ENCODE measurements around the gene TRIM41.
A peak's percentile ranks its signal among the peaks of the same experiment; 100 is the strongest.

The TRIM41 gene

GRCh38 chr5:181233088-181233800 lies 10.2 kb downstream of the TRIM41 start:
- DNase-seq (ENCODE audit: low spot score), result no peak

- no peak for DNase-seq (ENCODE audit: low spot score)
Measured at GRCh38 chr5:181233801-181234454, 10.8 kb downstream of the TRIM41 start.

- no peak for DNase-seq (ENCODE audit: low spot score)
Measured at GRCh38 chr5:181234455-181235306, 11.6 kb downstream of the TRIM41 start.

DNA sequence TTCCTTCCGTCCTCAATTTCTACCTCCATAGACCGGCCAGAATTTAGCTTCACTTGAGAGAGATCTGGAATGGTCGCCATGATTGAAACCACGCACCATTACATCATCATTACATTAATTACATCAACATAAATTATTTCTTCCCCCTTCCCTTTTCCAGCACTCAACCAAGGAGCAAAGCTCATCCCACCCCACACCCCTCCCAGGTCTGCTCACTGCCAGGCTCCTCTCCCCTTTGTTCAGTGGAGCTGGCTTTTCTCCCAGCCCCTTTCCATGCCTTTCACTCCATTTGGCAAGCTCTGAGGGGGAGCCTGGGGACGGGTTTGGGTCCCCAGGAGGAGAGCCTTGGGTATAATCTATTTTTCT lies 12.2 kb downstream of the TRIM41 start:
- DNase-seq (ENCODE audit: low spot score), result no peak

DNA sequence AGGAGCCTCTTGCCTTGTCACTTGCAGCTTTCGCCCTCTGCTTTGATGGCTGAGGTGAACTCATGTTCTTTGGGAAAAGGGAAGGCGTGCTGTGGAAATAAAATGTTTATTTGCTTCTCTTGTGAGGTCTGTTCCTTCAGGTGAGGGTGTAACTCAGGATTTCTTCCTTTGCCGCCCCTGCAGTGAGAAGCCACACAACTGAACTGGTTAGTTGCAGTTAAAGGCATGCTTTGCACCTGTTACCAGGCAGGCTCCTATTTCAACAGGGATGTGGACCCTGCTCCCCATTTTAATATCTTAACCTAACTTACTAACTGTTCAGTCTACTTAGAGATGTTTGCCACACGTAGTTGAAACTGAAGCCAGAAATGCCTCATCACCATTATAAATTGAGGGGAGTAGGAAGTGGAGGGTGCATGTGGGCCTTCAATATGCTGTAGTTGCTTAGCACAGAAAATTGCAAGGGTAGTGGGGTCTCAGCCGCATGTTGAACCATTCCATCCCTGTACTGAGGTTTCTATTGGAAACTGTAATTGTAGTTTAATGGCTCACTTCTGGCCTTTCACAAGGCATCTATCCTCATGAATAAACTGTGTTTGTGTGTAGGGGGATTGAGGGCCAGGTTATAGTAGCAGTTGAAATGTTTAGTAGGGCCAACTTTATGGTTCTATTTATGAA lies 12.7 kb downstream of the TRIM41 start:
- DNase-seq (ENCODE audit: low spot score), result no peak

- DNase-seq (ENCODE audit: low spot score), result no peak
Measured at GRCh38 chr5:181236471-181236870, 13.4 kb downstream of the TRIM41 start.

DNA sequence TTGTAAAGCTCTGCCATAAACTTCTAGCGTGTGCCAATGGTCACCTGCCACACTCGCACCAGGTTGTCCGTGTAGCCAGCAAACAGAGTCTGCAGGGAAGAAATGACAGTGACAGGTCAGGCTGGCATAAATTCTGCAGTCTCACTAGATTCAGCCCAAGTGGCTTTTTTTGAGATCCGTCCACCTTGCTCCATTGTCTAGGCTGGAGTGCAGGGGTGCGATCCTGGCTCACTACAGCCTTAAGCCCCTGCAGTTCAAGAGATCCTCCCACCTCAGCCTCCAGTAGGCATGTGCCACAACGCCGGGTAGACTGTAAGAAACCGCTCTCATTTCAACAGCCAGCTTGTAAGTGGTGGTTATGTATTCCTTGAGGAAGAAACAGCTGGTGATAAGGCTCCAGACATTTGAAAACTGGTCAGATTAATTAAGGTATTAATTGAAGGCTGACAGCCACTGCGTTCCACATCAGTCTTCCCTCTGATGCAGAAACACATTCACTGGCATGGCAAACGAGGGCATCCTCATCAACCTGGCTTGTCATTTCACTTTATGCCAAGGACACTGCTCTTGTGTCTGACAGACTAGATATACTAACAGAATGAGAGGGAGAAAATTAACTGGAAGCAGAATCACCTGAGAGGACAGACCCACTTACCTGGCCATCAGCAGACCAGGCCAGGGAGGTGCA lies 14.0 kb downstream of the TRIM41 start:
- DNase-seq (ENCODE audit: low spot score), result no peak

- DNase-seq (ENCODE audit: low spot score), result no peak
Measured at GRCh38 chr5:181237729-181238385, 14.8 kb downstream of the TRIM41 start.

GRCh38 chr5:181239062-181239663 lies 16.1 kb downstream of the TRIM41 start:
- no peak for DNase-seq (ENCODE audit: low spot score)

DNA sequence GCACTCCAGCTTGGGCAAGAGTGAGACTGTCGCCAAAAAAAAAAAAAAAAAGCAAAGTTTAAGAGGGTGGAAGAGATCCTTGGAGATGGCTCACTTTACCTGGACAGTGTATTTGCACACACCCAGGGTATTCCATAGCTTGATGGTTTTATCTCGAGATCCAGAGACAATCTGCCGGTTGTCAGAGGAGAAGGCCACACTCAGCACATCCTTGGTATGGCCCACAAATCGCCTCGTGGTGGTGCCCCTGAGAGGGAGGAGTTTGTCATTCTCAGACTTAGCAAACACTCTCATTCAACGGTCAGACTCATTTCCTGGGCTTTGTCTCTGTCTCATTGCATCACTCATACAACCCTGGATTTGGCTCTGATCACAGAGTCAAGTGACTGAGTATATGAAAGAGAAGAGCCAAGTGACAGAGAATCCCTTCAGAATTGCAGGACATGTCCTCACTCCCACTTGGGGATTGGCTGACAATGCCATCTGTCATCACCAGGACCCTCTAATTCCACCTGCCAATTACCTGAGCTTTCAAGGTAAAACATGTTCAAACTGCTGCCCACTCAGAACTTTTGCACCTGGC lies 18.4 kb downstream of the TRIM41 start:
- DNase-seq (ENCODE audit: low spot score), result peak; percentile 78

GRCh38 chr5:181242031-181242451 lies 19.0 kb downstream of the TRIM41 start:
- DNase-seq (ENCODE audit: low spot score), result no peak

- DNase-seq (ENCODE audit: low spot score), result no peak
Measured at GRCh38 chr5:181243018-181243563, 20.0 kb downstream of the TRIM41 start.

DNA sequence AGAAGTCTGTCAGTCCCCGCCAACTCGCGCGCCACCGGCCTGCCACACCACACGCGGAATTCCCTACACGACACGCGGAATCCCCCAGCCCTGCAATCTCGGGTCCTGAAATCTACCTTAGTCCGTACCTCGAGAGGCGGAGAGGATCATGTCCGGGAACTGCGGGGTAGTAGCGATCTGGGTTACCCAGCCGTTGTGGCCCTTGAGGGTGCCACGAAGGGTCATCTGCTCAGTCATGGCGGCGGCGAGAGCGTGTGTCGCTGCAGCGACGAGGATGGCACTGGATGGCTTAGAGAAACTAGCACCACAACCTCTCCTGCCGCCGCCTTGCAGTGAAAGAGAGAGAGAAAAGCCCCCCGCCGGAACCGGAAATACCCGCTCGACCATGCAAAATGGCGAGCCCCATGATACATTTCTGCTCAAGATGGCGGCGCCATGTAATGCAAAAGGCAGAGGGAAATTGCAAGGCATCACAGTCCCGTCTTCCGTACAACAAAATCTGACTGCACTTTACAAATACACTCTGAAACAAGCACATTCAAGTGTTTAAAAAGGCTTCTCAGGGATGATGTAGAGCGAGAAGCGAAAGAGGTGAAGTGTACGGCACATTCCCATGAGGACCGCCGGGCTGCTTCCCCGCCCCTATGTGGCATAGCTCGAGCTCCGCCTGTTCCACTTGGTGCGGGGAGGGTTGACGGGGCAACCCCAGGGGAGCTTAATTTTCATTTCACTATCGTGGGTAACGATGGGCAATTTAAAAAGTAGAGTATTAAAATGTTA lies 20.7 kb downstream of the TRIM41 start, which contains the start of gene RACK1:
Gene RACK1, minus strand, starts transcription at position 343 of the 780 bp plus-strand sequence. Its CDS starts 106 bp downstream, at position 237.
- peak; percentile 88 for DNase-seq (ENCODE audit: low spot score)

DNA sequence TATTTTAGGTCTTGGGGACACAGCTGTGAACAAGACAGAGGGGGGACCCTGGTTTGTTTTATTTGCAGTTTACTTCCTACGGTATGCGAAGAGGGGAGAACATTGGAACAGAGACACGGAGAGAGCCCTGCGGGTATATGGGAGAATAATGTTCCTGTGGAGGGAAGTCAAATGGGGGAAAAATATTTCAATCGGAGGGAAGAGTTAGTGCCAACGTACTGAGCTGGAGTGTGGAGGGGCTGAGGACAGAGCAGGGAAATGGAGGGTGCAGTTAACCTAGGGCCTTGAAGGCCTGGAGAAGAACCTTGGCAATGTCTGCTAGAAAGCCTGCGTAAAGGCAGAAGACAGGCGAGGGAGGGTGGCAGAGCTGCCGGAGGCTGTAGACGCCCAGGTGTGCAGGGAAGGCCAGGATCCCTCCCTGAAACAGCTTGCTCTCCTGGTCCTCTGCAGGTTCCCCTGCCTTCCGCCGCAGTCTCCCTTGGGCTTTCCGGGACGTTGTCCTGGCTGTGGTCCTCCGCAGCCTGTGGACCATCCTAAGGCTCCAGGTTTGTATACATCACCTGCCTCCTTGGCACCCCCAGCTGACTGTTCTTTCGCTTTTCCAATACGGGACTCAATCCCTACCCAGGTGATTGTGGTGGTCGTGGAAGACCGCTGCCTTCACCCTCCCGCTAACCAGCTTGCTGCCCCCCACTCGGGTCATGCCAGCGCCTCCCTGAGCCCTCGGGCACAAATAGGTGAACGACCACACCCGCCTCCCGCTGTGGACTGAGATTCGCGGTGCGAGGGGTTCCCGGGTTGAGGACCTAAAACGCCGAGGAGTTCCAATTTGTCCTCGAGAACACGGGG lies 22.6 kb downstream of the TRIM41 start:
- no peak for DNase-seq (ENCODE audit: low spot score)

- DNase-seq (ENCODE audit: low spot score), result peak; percentile 97
Measured at GRCh38 chr5:181246276-181247049, 23.4 kb downstream of the TRIM41 start.

- no peak for DNase-seq (ENCODE audit: low spot score)
Measured at GRCh38 chr5:181248277-181248676, 25.2 kb downstream of the TRIM41 start.

GRCh38 chr5:181255276-181255675 lies 32.2 kb downstream of the TRIM41 start:
- no peak for DNase-seq (ENCODE audit: low spot score)

Data from GM03348 (cell line).